Iris pigment epithelial cell (primary cell): ENCODE measurements around the gene PACRGL.
A peak's percentile ranks its signal among the peaks of the same experiment; 100 is the strongest.
"Not testable (repeated sequence)": the region's sequence is repeated elsewhere in the genome, so short reads cannot be mapped to it uniquely, and the experiment has no call there.

Experiments used
- DNase-seq: peaks from one replicate; pipeline ENCODE4 v3.0.0-alpha.2; 2011; ENCODE audit warnings: low read depth

The PACRGL gene

DNA sequence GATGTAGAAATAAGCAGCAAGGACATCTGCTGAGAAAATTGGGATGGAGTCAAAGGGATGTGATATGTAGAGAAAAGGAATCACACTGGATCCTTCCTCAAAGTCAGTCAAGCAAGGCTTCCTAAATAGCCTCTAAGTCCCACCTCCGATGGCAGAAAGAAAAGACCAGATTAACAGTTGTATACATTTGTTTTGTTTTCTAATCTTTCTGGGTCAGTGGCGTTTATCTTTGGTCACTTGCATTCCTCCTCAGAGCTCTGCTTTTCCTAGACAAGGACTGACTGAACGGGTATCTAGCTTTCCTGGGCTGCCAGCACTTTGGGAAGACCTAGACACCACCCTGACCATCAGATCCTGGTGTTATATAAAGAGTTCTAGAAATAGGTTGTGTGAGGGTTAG is 23.2 kb downstream of the PACRGL start:
- DNase-seq: no peak

DNA sequence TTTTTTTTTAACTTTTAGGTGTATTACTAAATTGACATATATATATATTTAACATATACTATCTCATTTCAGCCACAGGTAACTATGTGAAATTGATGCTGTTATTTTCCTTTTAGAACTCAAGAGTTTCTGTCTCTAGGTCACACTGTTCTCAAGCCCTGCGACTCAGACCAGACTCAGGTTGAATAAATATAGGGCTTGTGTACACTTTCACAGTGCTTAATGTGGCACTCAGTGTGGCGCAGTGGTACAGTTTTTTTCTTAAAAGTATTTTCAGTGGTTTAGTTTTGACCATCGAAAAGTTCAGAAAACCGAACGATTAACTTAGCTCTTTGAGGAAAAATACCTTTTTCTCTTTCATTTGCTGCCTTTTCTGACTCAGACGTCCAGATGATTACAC is 24.7 kb downstream of the PACRGL start:
- DNase-seq: no peak

DNA sequence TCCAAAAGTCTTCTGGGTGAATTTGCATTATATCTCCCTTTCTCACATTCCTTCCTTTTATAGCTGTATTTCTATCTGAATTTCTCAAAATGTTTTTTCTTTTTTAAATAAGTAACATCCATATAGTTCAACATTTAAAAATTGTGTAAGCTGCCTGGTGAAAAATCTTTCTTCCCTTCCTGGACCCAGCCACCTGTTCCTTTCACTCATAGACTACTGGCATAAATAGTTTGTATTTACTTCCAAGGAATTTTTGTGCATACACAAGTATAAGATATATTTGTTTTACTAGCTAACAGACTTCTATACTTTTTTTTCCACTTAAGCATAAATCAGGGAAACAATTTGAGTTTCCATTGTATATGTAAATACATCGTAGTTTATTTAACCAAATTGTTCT is 35.7 kb downstream of the PACRGL start:
- DNase-seq: no peak

DNA sequence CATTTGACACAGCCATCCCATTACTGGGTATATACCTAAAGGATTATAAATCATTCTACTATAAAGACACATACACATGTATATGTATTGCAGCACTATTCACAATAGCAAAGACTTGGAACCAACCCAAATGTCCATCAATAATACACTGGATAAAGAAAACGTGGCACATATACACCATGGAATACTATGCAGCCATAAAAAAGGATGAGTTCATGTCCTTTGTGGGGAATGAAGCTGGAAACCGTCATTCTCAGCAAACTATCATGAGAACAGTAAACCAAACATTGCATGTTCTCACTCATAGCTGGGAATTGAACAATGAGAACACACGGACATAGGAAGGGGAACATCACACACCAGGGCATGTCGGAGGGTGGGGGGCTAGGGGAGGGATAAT is 45.7 kb downstream of the PACRGL start:
- DNase-seq: not testable (repeated sequence)

DNA sequence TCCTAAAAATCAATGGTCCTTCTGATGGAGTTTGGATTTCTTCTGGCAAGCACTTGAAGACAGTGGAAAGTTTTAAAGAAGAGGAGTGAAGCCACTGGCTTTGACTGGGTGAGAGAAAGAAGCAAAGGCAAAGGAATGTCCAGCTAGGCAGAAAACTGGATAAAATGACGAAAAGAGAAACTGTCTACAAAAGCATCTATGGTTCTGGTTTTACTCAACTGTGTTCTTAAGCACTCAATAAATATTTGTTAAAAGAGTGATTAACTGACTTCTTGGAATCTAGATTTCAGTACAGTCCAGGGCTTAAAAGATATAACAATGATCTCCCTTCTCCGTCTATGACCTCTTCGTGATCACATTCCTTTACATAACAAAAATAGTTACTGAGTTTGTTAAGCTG is 52.4 kb downstream of the PACRGL start:
- no peak for DNase-seq

DNA sequence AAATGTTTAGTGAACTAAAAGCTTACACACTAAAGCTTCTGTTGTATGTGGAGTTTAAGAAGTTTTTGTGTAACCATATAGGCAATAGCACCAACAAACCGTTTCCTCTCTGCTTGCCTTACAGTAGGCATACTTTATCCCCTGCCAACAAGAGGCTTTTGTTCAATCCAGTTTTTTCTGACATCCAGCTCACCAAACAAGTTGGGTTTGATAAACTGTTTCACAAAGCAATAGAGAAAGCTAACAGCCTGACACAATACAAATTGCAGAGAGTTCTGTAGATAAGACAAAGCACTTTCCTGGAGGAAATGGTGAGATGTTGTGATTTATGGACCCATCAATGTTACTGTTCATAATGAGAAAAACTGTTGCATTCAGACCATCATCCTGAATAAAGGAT is 53.8 kb downstream of the PACRGL start:
- no peak for DNase-seq

DNA sequence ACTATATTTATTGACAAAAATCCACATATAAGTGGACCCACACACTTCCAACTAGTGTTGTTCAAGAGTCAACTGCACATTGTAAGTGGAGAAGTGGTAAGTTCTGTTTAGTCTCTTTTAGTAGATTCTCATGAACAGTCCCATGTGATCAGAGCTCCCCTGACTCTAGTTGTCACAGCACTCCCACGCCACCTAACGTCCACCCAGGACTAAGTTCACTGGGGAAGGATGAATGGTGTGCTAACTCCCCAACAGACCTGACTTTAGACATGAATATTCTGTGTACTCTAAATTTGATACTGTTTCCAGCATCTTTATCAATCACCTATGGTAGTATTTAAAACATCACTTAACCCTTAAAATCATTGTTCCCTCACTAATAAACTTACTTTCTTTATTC is 59.8 kb downstream of the PACRGL start:
- no peak for DNase-seq

DNA sequence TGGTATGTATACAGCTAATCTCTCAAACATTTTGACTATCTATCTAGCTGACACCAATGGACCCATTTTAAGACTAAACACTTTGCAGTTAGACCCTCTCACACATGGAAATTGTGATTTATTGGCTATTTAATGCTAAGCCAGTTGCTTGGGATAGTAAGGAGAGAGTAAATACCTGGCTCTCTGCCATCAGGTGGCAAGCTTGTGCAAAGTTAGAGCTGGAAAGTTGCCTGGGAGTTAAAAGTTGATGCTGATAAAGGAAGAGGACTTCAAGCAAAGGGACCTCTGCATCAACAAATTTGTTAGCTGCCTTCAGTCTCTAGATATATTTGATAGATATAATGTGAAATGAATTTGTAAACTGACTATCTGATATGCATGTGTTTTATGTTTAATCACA is 61.1 kb downstream of the PACRGL start:
- DNase-seq: no peak

DNA sequence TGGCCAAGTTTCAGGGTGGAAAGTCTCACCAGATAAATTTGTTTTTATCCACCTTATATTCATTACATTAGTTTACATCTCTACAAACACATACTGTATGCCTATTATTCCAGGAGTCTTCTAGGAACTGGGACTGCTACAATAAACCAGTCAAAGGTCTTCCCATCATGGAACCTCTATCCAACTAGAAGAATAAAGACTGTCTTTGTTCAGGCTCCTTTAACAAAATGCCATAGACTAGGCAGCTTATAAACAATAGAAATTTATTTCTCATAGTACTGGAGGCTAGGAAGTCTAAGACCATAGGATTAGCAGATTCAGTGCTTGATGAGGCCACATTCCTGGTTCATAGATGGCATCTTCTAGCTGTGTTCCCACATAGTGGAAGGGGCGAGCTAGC is 61.6 kb downstream of the PACRGL start:
- no peak for DNase-seq

DNA sequence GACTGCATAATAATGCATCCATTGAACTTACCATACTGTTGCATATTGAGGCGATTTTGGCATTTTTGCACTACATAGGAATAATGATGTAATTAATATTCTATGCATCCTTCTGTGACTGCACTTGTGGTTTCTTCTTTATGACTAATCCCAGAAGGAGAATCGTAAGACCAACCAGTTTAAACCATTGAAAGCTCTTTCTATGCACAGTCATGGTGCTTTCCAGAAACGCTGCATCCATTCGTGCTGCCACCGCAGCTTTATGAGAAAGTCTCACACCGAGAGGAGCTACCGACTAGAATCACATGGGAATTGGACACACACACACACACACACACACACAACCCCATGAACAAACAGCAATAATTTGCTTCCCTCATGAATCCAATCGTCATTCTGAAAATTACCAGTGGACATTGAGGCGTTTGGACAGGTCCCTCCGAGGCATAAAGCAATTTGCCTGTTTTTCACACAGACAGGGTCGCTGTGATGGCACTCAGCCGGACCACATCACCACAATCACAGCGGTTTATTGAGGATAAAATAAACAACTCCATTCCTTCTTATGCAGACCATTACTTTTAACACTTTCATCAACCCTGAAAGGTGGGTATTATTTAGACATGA is 64.2 kb downstream of the PACRGL start:
- peak; percentile 39 for DNase-seq

DNA sequence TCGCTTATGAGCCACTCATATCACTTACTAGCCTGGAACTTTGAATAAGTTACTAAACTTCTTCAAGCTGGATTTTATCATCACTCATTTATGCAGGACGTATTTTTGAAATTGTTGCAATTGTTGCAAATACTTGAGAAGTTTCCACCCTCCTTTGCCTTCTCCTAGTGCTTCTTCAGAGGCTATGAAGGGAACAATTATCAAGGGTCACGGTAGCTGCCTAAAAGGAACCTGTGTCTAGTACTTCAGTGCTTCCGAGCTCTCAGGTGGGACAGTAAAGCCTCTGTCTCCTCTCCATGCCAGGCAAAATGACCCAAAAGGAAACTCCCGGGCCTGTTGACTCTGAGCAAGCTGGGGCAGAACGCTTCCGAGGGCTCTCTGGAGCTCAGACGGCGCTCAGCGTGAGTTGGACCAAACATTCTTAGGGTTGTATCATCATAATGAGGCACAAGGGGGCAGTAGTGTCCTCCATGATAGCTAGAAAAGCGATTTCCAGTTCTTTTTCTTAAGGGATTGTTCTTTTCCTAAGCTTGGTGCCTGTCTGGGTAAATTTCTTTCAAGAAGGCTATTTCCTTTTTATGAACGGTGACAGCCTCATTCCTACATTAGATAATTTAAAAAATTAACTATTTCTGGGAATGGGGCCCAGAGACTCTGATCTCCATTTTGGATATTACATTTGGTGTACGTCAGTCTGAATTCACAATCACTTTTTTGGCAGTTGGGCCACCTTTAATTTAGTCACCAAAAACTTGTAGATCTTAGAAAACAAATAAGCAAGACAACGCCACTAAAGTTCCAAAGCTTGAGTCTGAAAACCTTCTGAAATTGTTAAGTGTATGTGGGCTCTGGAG is 73.1 kb downstream of the PACRGL start:
- peak; percentile 77 for DNase-seq

DNA sequence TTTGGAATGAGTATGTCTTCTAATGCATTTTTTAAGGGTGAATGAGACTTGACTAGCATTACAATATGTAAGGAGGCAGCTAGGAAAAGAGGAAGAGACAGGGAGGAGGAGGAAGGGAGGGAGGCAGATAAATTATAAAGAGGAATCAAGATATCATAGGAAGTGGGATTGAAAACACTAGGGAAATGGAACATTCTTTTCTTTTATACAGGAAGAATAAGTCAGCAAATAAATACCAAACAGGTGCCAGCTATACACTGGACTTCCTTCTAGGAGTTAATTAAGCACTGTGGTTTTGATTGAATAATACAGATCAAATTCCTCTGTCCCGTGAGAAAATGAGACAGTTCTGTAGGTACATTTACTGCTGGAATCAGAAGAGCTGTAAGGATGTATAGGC is 78.6 kb downstream of the PACRGL start:
- no peak for DNase-seq

DNA sequence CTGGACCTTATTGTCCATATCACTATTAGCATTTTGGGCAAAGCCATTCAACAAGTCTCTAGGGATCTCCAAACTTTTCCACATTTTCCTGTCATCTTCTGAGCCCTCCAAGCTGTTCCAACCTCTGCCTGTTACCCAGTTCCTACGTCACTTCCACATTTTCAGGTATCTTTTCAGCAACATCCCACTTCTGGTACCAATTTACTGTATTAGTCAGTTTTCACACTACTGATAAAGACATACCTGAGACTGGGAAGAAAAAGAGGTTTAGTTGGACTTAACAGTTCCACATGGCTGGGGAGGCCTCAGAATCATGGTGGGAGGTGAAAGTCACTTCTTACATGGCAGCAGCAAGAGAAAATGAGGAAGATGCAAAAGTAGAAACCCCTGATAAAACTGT is 82.9 kb downstream of the PACRGL start:
- not testable (repeated sequence) for DNase-seq

DNA sequence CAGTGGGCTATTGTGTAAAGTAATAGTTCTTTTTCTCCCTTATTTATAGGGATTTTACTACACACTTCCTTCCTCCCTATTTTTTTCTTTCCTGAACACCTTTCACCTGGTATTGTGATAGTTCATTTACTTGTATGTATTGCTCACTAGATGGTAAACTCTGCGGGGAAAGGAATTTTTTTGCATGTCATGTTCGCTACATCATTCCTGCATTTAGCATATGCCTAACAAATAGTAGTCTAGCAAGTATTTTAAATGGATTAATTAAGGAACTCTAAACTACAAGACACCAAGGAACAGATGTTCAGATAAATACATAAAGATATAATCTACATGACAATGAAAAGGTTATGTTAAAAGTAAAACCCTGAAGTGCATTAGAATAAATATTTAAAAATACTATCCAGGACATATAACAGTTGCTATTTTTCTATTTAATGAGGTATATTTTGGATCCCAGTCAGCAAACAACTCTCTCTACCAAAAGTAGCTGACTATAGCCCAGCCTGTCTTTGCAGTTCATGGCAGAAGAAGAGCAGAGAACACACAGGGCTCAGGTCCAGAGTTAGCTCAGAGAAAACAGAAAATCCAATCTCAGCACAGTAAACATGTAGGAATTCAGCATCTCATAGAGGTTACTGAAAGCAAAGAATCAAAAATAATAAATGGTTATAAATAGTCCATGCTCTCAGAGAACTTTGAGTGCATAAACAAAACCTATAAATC is 87.8 kb downstream of the PACRGL start:
- DNase-seq: no peak
